ENCODE measurements around the gene PRPF6. TPM values are rescaled to one million over a fixed set of nuclear protein-coding genes. Genes with fewer than 3 reads are reported as not detected.

The PRPF6 gene
- total and polyA plus RNA-seq, 8 donors = 49.8 to 85.4 (median 80.3) TPM

DNA sequence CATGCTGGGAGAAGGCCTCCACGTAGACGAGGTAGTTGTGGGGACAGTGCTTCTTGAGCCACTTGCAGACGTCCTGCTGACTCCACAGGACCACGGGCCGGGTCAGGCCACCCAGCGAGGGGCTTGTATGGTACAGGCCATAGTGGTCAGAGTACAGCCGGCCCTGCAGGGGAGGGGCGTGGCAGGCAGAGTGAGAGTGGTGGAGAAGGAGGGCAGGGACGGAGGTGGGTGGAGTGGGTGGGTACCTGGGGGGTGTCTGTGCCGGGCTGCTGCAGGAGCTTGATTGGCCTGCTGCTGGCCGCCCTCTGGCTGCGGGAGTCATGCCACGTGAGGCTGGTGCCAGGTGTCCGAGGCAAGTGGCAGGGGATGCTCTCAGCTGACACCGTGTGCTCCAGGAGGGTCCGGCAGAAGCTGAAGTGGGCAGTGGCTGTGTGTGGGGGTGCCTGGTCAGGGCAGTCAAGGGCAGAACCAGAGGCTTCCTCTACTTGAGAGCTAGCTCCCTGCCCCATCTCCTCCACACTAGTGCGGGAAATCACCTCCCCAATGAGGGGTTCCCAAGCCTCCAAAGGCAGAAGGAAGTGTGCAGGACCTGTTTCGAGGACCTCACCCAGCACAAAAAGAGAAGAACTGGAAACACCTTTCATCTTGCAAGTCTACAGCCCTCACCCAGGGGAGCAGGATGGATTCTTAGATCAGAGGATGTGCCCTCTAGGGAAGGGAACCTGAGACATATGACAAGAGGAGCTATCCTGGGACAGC lies 3.8 kb upstream of the PRPF6 start:
- H3K9me3 ChIP-seq = no peaks in the 10 kb centered on the region
- peak in 1 of 4 donors; percentile 70 for DNase-seq
- ATAC-seq = no peak
- no peak overlapping the region for H3K4me3 ChIP-seq
- TF ChIP-seq, protein P1, sequence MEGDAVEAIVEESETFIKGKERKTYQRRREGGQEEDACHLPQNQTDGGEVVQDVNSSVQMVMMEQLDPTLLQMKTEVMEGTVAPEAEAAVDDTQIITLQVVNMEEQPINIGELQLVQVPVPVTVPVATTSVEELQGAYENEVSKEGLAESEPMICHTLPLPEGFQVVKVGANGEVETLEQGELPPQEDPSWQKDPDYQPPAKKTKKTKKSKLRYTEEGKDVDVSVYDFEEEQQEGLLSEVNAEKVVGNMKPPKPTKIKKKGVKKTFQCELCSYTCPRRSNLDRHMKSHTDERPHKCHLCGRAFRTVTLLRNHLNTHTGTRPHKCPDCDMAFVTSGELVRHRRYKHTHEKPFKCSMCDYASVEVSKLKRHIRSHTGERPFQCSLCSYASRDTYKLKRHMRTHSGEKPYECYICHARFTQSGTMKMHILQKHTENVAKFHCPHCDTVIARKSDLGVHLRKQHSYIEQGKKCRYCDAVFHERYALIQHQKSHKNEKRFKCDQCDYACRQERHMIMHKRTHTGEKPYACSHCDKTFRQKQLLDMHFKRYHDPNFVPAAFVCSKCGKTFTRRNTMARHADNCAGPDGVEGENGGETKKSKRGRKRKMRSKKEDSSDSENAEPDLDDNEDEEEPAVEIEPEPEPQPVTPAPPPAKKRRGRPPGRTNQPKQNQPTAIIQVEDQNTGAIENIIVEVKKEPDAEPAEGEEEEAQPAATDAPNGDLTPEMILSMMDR (IDR thresholded peaks at IDR 0.05) = no peak
- no peak overlapping the region for H3K27ac ChIP-seq
- intact Hi-C loops (cut with DNase I) = no loop called here
- H3K4me1 ChIP-seq = peaks cover 25 to 44% of the 10 kb centered on the region in 2 donors
- H3K36me3 ChIP-seq = peaks cover 0 to 4% of the 10 kb centered on the region in 2 donors
- no peaks in the 10 kb centered on the region for H3K27me3 ChIP-seq

DNA sequence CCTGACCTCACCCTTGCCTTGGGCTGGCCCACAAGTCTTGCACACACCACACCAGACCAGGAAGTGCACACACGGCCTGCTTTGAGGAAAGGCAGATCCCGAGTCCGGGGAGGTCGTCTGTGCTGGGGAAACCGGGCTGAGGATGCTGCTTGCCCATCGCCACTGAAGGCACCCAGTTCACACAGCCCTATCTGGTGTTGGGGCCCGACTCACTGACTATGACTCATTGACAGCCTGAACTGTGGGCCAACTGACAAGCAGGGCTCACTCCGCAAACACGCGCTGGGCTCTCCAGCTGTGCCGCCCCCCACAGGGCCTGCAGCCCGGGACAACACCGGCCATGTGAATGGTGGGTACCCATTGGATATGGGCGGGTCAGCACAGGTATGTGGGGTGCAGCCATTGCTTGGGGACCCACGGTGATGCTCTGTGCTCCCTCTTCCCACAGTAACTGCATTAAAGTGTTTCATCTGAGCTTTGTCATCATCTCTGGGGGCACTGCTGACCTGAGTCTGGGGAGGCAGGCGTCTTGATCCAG lies 3.1 kb upstream of the PRPF6 start:
- H3K4me1 ChIP-seq = peaks cover 28 to 45% of the 10 kb centered on the region in 2 donors
- H3K27me3 ChIP-seq = no peaks in the 10 kb centered on the region
- DNase-seq (peak in 2 of 4 donors; percentile 38 to 69), ATAC-seq (no peak)
- intact Hi-C loops (cut with DNase I) = no loop called here
- no peaks in the 10 kb centered on the region for H3K9me3 ChIP-seq
- no peak overlapping the region for H3K27ac ChIP-seq
- H3K4me3 ChIP-seq = peak overlapping the region in 1 of 2 donors; percentile 97
- TF ChIP-seq, protein P1 (IDR thresholded peaks at IDR 0.05) = no peak
- peaks cover 0 to 5% of the 10 kb centered on the region in 2 donors for H3K36me3 ChIP-seq

DNA sequence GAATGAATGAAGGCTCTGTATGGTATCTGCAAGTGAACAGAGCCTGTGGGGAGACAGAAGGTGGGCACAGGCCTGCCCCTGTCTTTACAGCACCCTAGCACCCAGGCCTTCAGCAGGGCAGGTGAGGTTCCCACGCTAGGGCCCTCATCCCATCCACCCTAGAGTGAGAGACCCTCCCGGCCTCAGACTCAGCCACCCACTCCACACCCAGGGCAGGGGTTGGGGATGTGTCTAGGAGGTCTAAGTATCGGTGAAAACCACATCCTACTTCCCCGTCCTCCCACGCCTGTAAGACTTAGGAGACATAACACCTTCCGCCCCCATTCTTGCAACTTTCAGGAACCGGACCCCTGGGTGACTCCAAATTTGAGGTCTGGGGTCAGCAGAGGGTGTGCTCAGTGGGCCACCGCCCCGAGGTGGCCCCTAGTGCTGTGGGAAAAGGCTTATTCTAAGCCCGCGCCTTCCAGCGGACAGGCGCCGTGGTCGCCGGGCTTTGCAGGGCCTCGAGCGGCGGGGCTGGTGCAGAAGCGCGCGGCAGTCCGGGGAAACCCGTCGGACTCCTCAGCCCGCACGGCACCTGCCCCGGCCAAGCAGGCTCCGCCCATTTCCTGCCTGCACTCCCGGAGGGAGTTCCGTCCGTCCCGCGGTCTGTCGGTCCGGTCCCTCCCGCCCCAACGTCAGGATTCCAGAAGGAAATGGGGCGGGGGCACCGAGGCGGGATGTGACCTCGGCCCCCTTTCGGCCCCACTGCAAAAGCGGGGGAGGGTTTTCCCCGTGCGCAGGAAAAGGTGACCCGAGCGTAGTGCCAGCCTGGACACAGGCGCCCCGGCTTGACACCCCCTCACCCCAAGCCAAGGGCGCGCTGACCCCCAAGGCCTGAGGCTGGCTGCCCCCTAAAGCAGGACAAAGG lies 2.4 kb upstream of the PRPF6 start:
- peaks cover 26 to 50% of the 10 kb centered on the region in 2 donors for H3K4me1 ChIP-seq
- peak in 3 of 4 donors; percentile 75 to 94 (median 83) for DNase-seq
- intact Hi-C loops (cut with DNase I) = no loop called here
- H3K9me3 ChIP-seq = no peaks in the 10 kb centered on the region
- ATAC-seq = peak; percentile 62
- TF ChIP-seq, protein P1 (IDR thresholded peaks at IDR 0.05) = no peak
- H3K4me3 ChIP-seq = peak overlapping the region; percentile 52 to 97
- peak overlapping the region; percentile 44 to 70 for H3K27ac ChIP-seq
- H3K36me3 ChIP-seq = peaks cover 0 to 12% of the 10 kb centered on the region in 2 donors
- H3K27me3 ChIP-seq = no peaks in the 10 kb centered on the region

DNA sequence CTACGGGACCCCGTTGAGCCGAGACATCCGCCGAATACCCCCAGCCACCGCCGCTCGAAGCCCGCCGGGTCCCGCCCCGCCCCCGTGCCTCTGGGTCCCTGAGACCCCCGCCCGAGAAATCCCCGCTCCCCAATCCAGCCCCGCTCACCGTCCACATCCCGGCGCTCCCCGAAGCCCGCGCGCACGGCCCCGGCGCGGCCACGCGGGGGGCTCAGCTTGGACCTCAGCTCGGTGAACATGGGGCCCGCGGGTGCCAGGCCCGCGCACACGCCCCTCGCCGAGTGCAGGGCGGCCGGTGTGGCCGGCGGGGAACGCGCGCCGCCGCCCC lies 1.7 kb upstream of the PRPF6 start:
- ATAC-seq = no peak

More for the DNA sequence above, 1.7 kb upstream of the PRPF6 start:
- peak overlapping the region; percentile 44 to 70 for H3K27ac ChIP-seq
- peaks cover 0 to 18% of the 10 kb centered on the region in 2 donors for H3K36me3 ChIP-seq
- H3K9me3 ChIP-seq = no peaks in the 10 kb centered on the region
- H3K4me1 ChIP-seq = peaks cover 22 to 53% of the 10 kb centered on the region in 2 donors
- peak in 1 of 4 donors; percentile 85 for DNase-seq
- intact Hi-C loops (cut with DNase I) = no loop called here
- TF ChIP-seq, protein P1 (IDR thresholded peaks at IDR 0.05) = no peak
- H3K4me3 ChIP-seq = peak overlapping the region; percentile 52 to 97
- H3K27me3 ChIP-seq = no peaks in the 10 kb centered on the region
